Tibial nerve (tissue), 4 donors: ENCODE data around the gene SLC12A9.

Experiments
- CTCF ChIP-seq, 5 experiments: fragments of 200-600 bp in 3 of 5; fragments of 450-650 bp in 2 of 5; sonication (generic) in 3 of 5; IDR thresholded peaks; one replicate each; pipeline ENCODE4 v1.5.1; 2016 to 2019; ENCODE audit warnings: antibody characterized with exemption in 5 of 5, mild to moderate bottlenecking in 3 of 5, moderate library complexity in 2 of 5
- EP300 ChIP-seq, 2 donors: sonication (generic); formaldehyde crosslinking; IDR thresholded peaks; one replicate each; pipeline ENCODE4 v1.6.1; 2017; ENCODE audit warnings: antibody characterized with exemption in 2 of 2, mild to moderate bottlenecking in 1 of 2
- POLR2A ChIP-seq, 2 donors: fragments of 450-650 bp; IDR thresholded peaks; one replicate each; pipeline ENCODE4 v1.6.1; 2017; ENCODE audit warnings: antibody characterized with exemption in 2 of 2, mild to moderate bottlenecking in 2 of 2, moderate library complexity in 2 of 2

DNA sequence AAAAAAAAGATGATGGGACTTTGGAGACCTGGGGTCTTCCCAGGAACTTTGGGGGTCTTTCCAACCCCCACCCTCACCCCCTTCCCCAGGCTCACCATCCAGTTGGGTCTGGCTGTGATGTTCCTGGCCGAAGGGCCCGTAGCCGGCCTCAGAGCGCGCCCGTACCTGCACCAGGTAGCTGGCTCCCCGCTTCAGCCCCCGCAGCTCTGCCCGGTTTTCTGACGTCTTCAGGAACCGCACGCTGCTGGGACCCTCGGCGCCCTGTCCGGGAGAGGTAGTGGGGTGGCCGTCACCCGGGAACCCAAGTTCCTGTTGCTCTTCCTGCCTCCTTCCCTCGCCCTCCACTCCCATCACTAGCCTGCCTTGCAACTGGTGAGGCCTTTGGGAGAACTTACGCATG is 35.4 kb upstream of the SLC12A9 start:
- no peak for TF ChIP-seq CTCF (IDR thresholded peaks at IDR 0.05)
- no peak for TF ChIP-seq POLR2A (IDR thresholded peaks at IDR 0.05)
- TF ChIP-seq EP300 (IDR thresholded peaks at IDR 0.05) = no peak
